Uterus (tissue), 4 donors: ENCODE results near the gene DDX20. TPM values are rescaled to one million over a fixed set of nuclear protein-coding genes. Genes with fewer than 3 reads are reported as not detected.

Experiments used
- DNase-seq, 2 donors: peaks; one replicate each; pipeline ENCODE4 v3.0.0-alpha.2; 2019 to 2020
- H3K27ac ChIP-seq, 2 donors: fragments of 200-600 bp; sonication (generic); 1 replicate in 1 of 2; 2 replicates in 1 of 2; pipeline ENCODE4 v1.5.1; 2016 to 2018
- H3K27me3 ChIP-seq, 2 donors: fragments of 200-600 bp; sonication (generic); one replicate each; pipeline ENCODE4 v1.5.1; 2018 to 2019; ENCODE audit warnings: control low read depth in 1 of 2
- H3K36me3 ChIP-seq, 2 donors: fragments of 200-600 bp; sonication (generic); one replicate each; pipeline ENCODE4 v1.5.1; 2019; ENCODE audit warnings: control low read depth in 1 of 2
- H3K4me1 ChIP-seq, 2 donors: fragments of 200-600 bp; sonication (generic); one replicate each; pipeline ENCODE4 v1.5.1; 2018 to 2019; ENCODE audit warnings: control low read depth in 1 of 2
- H3K4me3 ChIP-seq, 2 donors: fragments of 200-600 bp; sonication (generic); 1 replicate in 1 of 2; 2 replicates in 1 of 2; pipeline ENCODE4 v1.5.1; 2018 to 2019; ENCODE audit warnings: mild to moderate bottlenecking in 1 of 2
- H3K9me3 ChIP-seq, 2 donors: fragments of 200-600 bp; sonication (generic); one replicate each; pipeline ENCODE4 v1.5.1; 2019; ENCODE audit warnings: control low read depth in 1 of 2
- CTCF ChIP-seq, 4 experiments: fragments of 200-600 bp in 2 of 4; fragments of 450-650 bp in 2 of 4; sonication (generic) in 2 of 4; IDR thresholded peaks; one replicate each; pipeline ENCODE4 v1.5.1; 2016 to 2019; ENCODE audit warnings: antibody characterized with exemption in 4 of 4, mild to moderate bottlenecking in 2 of 4, moderate library complexity in 1 of 4
- POLR2A ChIP-seq, 2 donors: fragments of 450-650 bp; IDR thresholded peaks; one replicate each; pipeline ENCODE4 v1.6.1; 2016; ENCODE audit warnings: antibody characterized with exemption in 2 of 2, mild to moderate bottlenecking in 1 of 2, moderate library complexity in 1 of 2
- intact Hi-C: fragments of 100-400 bp; cut with DNase I; formaldehyde crosslinking; loops from one replicate; pipeline ENCODE4 v1.15.1; 2023; ENCODE audit warnings: low total_unique reads
- total RNA-seq, 4 donors: library from RNA; depleted of rRNA in 3 of 4; stranded (reverse); fragments of >200 nt in 3 of 4; gene quantifications; one replicate each; pipeline versions ENCODE4 v1.1.0 to v1.2.4, GENCODE V29; 2014 to 2023
- donor health status: DM: yes; HTN: yes; CAD: no.

The DDX20 gene
- total RNA-seq, 4 donors from 2014 or later: 13.3 to 38.2 (median 20.1) TPM

GRCh38 chr1:111743679-111744101, 12.0 kb upstream of the DDX20 start:
- intact Hi-C loops: loop anchor here (5.0 kb wide), 1 partner anchor 236 kb away; no protein-coding TSS in a partner anchor
- Histone ChIP-seq H3K4me3 (no peak overlapping the region), H3K4me1 (no peaks in the 10 kb centered on the region), H3K9me3 (no peaks in the 10 kb centered on the region), H3K27ac (no peak overlapping the region), H3K36me3 (no peaks in the 10 kb centered on the region), H3K27me3 (no peaks in the 10 kb centered on the region)
- DNase-seq: peak in 1 of 2 donors; percentile 6
- TF ChIP-seq CTCF (IDR thresholded peaks at IDR 0.05): no peak
- TF ChIP-seq POLR2A (IDR thresholded peaks at IDR 0.05): no peak

- peak in 1 of 2 donors; percentile 38 for DNase-seq
- intact Hi-C loops: no loop called here
- no peaks in the 10 kb centered on the region for H3K36me3 ChIP-seq
- H3K9me3 ChIP-seq: no peaks in the 10 kb centered on the region
- no peaks in the 10 kb centered on the region for H3K27me3 ChIP-seq
- TF ChIP-seq POLR2A (IDR thresholded peaks at IDR 0.05) (no peak), CTCF (IDR thresholded peaks at IDR 0.05) (no peak)
- H3K4me1 ChIP-seq: no peaks in the 10 kb centered on the region
- no peak overlapping the region for H3K27ac ChIP-seq
- H3K4me3 ChIP-seq: no peak overlapping the region
Measured at GRCh38 chr1:111745675-111746613, 9.8 kb upstream of the DDX20 start.

DNA sequence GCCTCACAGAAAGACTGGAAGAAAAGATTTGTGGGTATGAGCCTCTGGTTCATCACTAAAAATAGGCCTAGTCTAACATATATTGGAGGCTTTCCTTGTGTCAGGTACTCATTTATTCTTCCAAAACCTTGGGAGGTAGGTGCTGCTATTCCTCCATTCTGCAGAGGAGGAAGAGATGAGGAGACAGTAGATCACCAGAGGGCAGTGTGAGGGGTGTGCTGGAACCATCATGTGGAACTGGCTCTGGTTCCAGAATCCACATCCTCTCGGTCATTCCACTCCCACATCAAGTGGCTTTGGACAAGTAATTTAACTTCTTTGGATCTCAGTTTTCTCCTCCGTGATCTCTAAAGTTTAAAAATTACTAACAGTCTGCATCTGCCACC, 9.1 kb upstream of the DDX20 start:
- TF ChIP-seq POLR2A (IDR thresholded peaks at IDR 0.05) (no peak), CTCF (IDR thresholded peaks at IDR 0.05) (no peak)
- H3K27ac ChIP-seq: no peak overlapping the region
- intact Hi-C loops: no loop called here

DNA sequence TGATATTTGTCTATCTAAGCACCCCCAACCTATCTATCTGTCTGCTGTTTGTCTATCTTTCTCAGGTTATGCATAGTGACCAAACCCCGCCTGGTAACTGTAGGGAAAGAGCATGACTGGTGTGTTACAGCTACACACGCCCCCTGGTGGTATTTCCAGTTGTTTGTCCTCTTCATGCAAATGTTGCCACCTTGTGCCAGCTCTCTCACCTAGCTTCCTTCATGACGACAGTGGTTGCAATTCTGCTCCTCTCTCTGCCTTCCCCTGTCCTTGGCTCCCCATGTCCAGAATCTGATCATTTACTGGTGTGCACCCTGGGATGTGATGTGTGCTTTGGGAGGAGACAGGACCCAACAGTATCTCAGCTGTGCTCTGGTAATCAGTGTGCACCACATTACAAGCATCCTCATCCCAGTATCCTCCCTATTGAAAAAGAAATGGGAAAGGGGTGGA, 8.4 kb upstream of the DDX20 start:
- Histone ChIP-seq H3K4me1 (no peaks in the 10 kb centered on the region), H3K36me3 (no peaks in the 10 kb centered on the region), H3K9me3 (no peaks in the 10 kb centered on the region), H3K27me3 (no peaks in the 10 kb centered on the region), H3K27ac (no peak overlapping the region), H3K4me3 (no peak overlapping the region)
- intact Hi-C loops: no loop called here
- peak in 1 of 2 donors; percentile 56 for DNase-seq
- no peak for TF ChIP-seq POLR2A (IDR thresholded peaks at IDR 0.05)
- TF ChIP-seq CTCF (IDR thresholded peaks at IDR 0.05): peak; percentile 37 to 55 (median 46)

More for the DNA sequence above, 9.1 kb upstream of the DDX20 start:
- H3K9me3 ChIP-seq: no peaks in the 10 kb centered on the region
- H3K4me1 ChIP-seq: no peaks in the 10 kb centered on the region
- DNase-seq: no peak
- H3K27me3 ChIP-seq: no peaks in the 10 kb centered on the region
- H3K4me3 ChIP-seq: no peak overlapping the region
- no peaks in the 10 kb centered on the region for H3K36me3 ChIP-seq

DNA sequence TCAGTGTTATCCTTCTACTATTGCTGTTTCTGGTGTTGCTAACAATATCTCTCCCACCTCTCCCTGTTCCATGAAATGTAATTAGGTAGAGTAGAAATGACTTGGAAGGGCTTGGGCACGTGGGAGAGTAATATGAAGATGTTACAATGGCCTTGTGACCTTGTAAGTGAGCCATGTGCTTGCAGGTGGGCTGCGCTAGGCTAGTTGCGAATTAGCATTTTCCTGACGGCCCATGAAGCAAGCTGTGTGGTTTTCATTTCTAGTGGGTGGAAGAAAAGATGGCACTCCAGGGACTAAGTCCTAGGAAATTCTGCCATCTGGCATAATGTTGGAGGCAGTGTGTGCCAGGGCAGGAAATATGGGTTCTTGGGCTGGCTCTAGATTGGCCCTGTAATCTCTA, 7.8 kb upstream of the DDX20 start:
- H3K4me3 ChIP-seq: no peak overlapping the region
- intact Hi-C loops: no loop called here
- no peaks in the 10 kb centered on the region for H3K36me3 ChIP-seq
- no peak for DNase-seq
- no peaks in the 10 kb centered on the region for H3K9me3 ChIP-seq
- H3K4me1 ChIP-seq: no peaks in the 10 kb centered on the region
- no peak overlapping the region for H3K27ac ChIP-seq
- no peaks in the 10 kb centered on the region for H3K27me3 ChIP-seq
- TF ChIP-seq POLR2A (IDR thresholded peaks at IDR 0.05) (no peak), CTCF (IDR thresholded peaks at IDR 0.05) (no peak)
